GM23338 (cell line): ENCODE data around the gene CENPP.

Source experiments
- ETS1 ChIP-seq: IDR thresholded peaks from 2 replicates; pipeline ENCODE4 v1.6.1; 2016; ENCODE audit warnings: antibody characterized with exemption
- EZH2 ChIP-seq: fragments of 200-600 bp; sonication (generic); IDR thresholded peaks from one replicate; pipeline ENCODE4 v1.8.0; 2017; ENCODE audit warnings: antibody characterized with exemption, mild to moderate bottlenecking, low read depth; ENCODE audit not compliant: unreplicated experiment
- EZH2phosphoT487 ChIP-seq: fragments of 200-600 bp; sonication (generic); IDR thresholded peaks from one replicate; pipeline ENCODE4 v1.8.1; 2018; ENCODE audit warnings: antibody characterized with exemption; ENCODE audit not compliant: unreplicated experiment
- JUNB ChIP-seq: IDR thresholded peaks from one replicate; pipeline ENCODE4 v1.6.1; 2016; ENCODE audit warnings: antibody characterized with exemption; ENCODE audit not compliant: unreplicated experiment
- POLR2AphosphoS5 ChIP-seq: IDR thresholded peaks from 2 replicates; pipeline ENCODE4 v1.6.1; 2016; ENCODE audit warnings: antibody characterized with exemption, low read depth
- TF ChIP-seq, protein P1 (sequence below), 2 experiments: fragments of 200-600 bp in 1 of 2; sonication (generic) in 1 of 2; conservative IDR thresholded peaks; 2 replicates each; pipeline versions ENCODE4 v1.5.1 to v1.6.1; 2016 to 2017; ENCODE audit warnings: antibody characterized with exemption in 2 of 2, low read depth in 2 of 2, mild to moderate bottlenecking in 2 of 2, moderate library complexity in 1 of 2

DNA sequence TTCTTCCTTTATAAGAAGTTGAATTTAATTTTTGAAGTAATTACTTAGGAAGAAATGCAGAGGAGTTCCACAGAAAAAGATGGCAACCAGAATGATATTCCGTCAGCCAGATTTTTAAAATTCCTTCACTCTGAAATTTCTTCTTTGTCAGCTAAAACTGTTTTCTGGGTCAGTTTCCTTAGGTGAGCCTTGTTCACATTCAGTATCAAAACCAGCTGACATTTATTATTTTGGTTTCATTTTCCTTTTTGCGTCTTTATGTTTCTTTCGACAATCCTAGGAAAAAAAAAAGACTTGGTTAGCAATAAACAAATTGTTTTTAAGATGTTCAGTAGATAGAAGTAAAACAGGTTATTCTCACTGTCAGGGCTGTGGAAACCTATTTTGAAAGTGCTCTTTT is 28.1 kb upstream of the CENPP start:
- TF ChIP-seq, protein P1, sequence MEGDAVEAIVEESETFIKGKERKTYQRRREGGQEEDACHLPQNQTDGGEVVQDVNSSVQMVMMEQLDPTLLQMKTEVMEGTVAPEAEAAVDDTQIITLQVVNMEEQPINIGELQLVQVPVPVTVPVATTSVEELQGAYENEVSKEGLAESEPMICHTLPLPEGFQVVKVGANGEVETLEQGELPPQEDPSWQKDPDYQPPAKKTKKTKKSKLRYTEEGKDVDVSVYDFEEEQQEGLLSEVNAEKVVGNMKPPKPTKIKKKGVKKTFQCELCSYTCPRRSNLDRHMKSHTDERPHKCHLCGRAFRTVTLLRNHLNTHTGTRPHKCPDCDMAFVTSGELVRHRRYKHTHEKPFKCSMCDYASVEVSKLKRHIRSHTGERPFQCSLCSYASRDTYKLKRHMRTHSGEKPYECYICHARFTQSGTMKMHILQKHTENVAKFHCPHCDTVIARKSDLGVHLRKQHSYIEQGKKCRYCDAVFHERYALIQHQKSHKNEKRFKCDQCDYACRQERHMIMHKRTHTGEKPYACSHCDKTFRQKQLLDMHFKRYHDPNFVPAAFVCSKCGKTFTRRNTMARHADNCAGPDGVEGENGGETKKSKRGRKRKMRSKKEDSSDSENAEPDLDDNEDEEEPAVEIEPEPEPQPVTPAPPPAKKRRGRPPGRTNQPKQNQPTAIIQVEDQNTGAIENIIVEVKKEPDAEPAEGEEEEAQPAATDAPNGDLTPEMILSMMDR (conservative IDR thresholded peaks at IDR 0.05; ENCODE audit: low read depth in 2 of 2), result no peak
- TF ChIP-seq POLR2AphosphoS5, result no peak
- no peak for TF ChIP-seq JUNB
- TF ChIP-seq ETS1, result no peak
- TF ChIP-seq EZH2, result no peak
- no peak for TF ChIP-seq EZH2phosphoT487
